Thyroid gland (tissue), 4 donors: ENCODE data around the gene CYSTM1. TPM values are rescaled to one million over a fixed set of nuclear protein-coding genes. Genes with fewer than 3 reads are reported as not detected.

Experiments
- DNase-seq, 2 donors: peaks; one replicate each; pipeline ENCODE4 v3.0.0-alpha.2; 2019
- H3K27ac ChIP-seq, 3 donors: fragments of 200-600 bp; sonication (generic); 1 replicate in 2 of 3; 2 replicates in 1 of 3; pipeline ENCODE4 v1.5.1; 2016 to 2019; ENCODE audit warnings: mild to moderate bottlenecking in 1 of 3, moderate library complexity in 1 of 3
- H3K27me3 ChIP-seq: fragments of 200-600 bp; sonication (generic); one replicate; pipeline ENCODE4 v1.5.1; 2019
- H3K36me3 ChIP-seq, 2 donors: fragments of 200-600 bp; sonication (generic); one replicate each; pipeline ENCODE4 v1.5.1; 2016 to 2019
- H3K4me1 ChIP-seq, 2 donors: fragments of 200-600 bp; sonication (generic); one replicate each; pipeline ENCODE4 v1.5.1; 2017 to 2019
- H3K4me3 ChIP-seq, 3 donors: fragments of 200-600 bp; sonication (generic); replicated peaks in 1 of 3; 1 replicate in 2 of 3; 2 replicates in 1 of 3; pipeline ENCODE4 v1.5.1; 2016; ENCODE audit warnings: mild to moderate bottlenecking in 1 of 3
- H3K9me3 ChIP-seq: fragments of 200-600 bp; sonication (generic); one replicate; pipeline ENCODE4 v1.5.1; 2017
- CTCF ChIP-seq, 6 experiments: fragments of 200-600 bp in 3 of 6; fragments of 450-650 bp in 3 of 6; sonication (generic) in 3 of 6; IDR thresholded peaks; one replicate each; pipeline ENCODE4 v1.5.1; 2016 to 2019; ENCODE audit warnings: antibody characterized with exemption in 6 of 6, mild to moderate bottlenecking in 2 of 6, inconsistent platforms in 1 of 6, moderate library complexity in 1 of 6
- POLR2A ChIP-seq, 2 donors: fragments of 450-650 bp; IDR thresholded peaks; one replicate each; pipeline ENCODE4 v1.6.1; 2017; ENCODE audit warnings: antibody characterized with exemption in 2 of 2, mild to moderate bottlenecking in 2 of 2, moderate library complexity in 1 of 2
- WGBS, 2 donors: methylation state at CpG; one replicate each; pipeline ENCODE4 v1.1.5; 2017; 5-methylcytosine and 5-hydroxymethylcytosine counted together
- intact Hi-C: fragments of 100-400 bp; cut with DNase I; formaldehyde crosslinking; loops from one replicate; pipeline ENCODE4 v1.15.1; 2023
- total RNA-seq, 4 donors: library from RNA; depleted of rRNA; stranded (reverse); fragments of >200 nt; gene quantifications; one replicate each; pipeline ENCODE4 v1.2.3, GENCODE V29; 2016

CYSTM1 gene
- total RNA-seq, 4 donors from 2014 or later = 55.4 to 238 (median 112) TPM

- intact Hi-C loops = no loop called here
- WGBS, 2 donors = 97% methylated on average over 2 of the region's 2 CpGs
- no peak for DNase-seq
Measured at GRCh38 chr5:140260089-140260656, 85.2 kb downstream of the CYSTM1 start.

DNA sequence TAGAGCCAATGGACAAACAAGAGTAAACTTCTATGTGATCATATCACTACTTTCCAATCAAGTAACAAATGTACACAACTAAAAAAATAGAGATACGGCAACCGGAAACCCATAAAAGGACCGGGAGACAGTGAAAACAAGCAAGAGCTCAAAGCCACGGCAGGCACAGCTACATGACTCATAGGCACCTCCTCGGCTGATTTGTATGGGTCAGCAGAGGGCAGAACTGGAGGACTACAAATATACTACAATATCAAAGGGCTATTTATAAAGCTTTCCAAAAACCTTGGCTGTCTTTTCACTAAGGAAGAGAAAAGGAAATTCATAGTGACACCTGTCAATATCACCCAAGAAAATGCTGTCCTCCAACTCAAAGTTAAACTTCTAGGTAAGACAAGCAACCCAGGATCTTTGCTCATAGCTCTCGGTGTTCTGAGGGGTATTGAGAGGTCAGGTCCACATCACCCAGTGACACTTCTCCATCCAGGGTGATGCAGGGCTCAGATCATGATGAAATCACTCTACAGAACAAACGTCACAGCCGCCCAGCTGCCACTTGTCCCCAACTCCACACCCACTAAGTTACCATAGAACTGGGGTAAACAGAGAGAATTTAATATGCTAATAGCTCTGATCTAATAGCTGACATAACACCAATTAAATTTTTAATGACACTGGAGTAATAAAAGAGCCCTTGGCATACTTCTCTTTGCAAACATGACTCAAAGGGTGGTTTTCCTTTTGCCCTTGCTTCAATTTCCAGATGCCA, 86.6 kb downstream of the CYSTM1 start:
- no peak overlapping the region for H3K4me3 ChIP-seq
- intact Hi-C loops = no loop called here
- H3K27me3 ChIP-seq = no peaks in the 10 kb centered on the region
- H3K36me3 ChIP-seq = no peaks in the 10 kb centered on the region
- TF ChIP-seq CTCF (IDR thresholded peaks at IDR 0.05) (peak in 2 of 6 experiments; percentile 27 to 32), POLR2A (IDR thresholded peaks at IDR 0.05) (no peak)
- H3K4me1 ChIP-seq = peaks cover 20 to 21% of the 10 kb centered on the region in 2 donors
- no peaks in the 10 kb centered on the region for H3K9me3 ChIP-seq
- peak; percentile 82 to 86 for DNase-seq
- peak overlapping the region; percentile 52 to 71 (median 61) for H3K27ac ChIP-seq
- WGBS, 2 donors = 27 to 31% methylated on average over 8 of the region's 8 CpGs

More at GRCh38 chr5:140260089-140260656, 85.2 kb downstream of the CYSTM1 start:
- Histone ChIP-seq H3K9me3 (no peaks in the 10 kb centered on the region), H3K27me3 (no peaks in the 10 kb centered on the region), H3K36me3 (no peaks in the 10 kb centered on the region), H3K4me3 (no peak overlapping the region), H3K4me1 (peaks cover 27 to 33% of the 10 kb centered on the region in 2 donors), H3K27ac (peak overlapping the region in 1 of 3 donors; percentile 61)
- no peak for TF ChIP-seq POLR2A (IDR thresholded peaks at IDR 0.05)
- TF ChIP-seq CTCF (IDR thresholded peaks at IDR 0.05) = no peak

DNA sequence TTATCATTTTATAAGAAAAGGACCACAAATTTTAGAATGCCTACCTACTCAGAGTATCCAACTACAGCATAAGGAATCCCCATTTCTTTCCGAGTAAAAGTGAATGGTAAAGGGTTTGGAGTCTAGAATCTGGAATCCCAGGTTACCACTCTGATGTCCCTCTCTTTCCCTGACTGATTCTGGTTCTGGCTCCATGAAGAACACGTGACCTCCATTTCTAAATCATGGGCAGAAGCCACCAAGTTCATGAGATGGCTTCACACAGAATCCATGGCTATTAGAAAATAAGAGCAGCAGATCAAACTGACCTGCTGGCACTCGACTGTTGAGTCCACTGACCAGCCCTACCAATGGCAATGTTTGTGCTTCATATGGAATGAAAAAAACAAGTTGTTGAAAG, 87.2 kb downstream of the CYSTM1 start:
- peaks cover 20 to 24% of the 10 kb centered on the region in 2 donors for H3K4me1 ChIP-seq
- no peaks in the 10 kb centered on the region for H3K9me3 ChIP-seq
- DNase-seq = no peak
- H3K36me3 ChIP-seq = no peaks in the 10 kb centered on the region
- TF ChIP-seq CTCF (IDR thresholded peaks at IDR 0.05) = no peak
- TF ChIP-seq POLR2A (IDR thresholded peaks at IDR 0.05) = no peak
- WGBS, 2 donors = 78 to 85% methylated on average over 3 of the region's 3 CpGs
- H3K4me3 ChIP-seq = no peak overlapping the region
- H3K27me3 ChIP-seq = no peaks in the 10 kb centered on the region
- peak overlapping the region; percentile 52 to 71 (median 61) for H3K27ac ChIP-seq
- intact Hi-C loops = no loop called here

DNA sequence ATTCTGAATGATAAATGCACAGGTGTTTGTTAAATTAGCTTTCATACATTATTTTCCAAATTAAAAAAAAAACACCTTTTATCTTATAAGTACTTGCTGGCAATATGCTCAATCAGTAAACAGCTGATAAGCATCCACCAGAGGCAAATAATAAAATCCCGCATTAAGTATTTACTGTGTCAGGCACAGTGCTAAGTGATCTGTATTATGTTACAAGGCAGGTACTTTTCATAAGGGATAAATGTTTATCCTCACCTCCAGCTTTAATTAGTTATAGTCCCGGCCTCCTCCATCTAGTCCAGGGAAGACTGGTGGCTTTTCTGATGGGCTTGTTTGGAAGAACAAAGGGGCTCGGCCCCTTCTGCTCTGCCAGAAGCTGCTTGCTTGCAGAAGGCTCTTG, 87.9 kb downstream of the CYSTM1 start:
- Histone ChIP-seq H3K36me3 (no peaks in the 10 kb centered on the region), H3K27me3 (no peaks in the 10 kb centered on the region), H3K27ac (no peak overlapping the region), H3K9me3 (no peaks in the 10 kb centered on the region), H3K4me3 (no peak overlapping the region), H3K4me1 (peaks cover 20 to 25% of the 10 kb centered on the region in 2 donors)
- WGBS, 2 donors = 94 to 98% methylated on average over 3 of the region's 3 CpGs
- no peak for DNase-seq
- intact Hi-C loops = no loop called here
- TF ChIP-seq CTCF (IDR thresholded peaks at IDR 0.05) (no peak), POLR2A (IDR thresholded peaks at IDR 0.05) (no peak)

- H3K4me3 ChIP-seq = no peak overlapping the region
- no peaks in the 10 kb centered on the region for H3K36me3 ChIP-seq
- peaks cover 14 to 19% of the 10 kb centered on the region in 2 donors for H3K4me1 ChIP-seq
- WGBS, 2 donors = 100% methylated on average over 1 of the region's 1 CpG
- no peak overlapping the region for H3K27ac ChIP-seq
- no peak for TF ChIP-seq CTCF (IDR thresholded peaks at IDR 0.05)
- TF ChIP-seq POLR2A (IDR thresholded peaks at IDR 0.05) = no peak
- H3K27me3 ChIP-seq = no peaks in the 10 kb centered on the region
- no peaks in the 10 kb centered on the region for H3K9me3 ChIP-seq
- intact Hi-C loops = no loop called here
- no peak for DNase-seq
Measured at GRCh38 chr5:140265845-140266244, 90.9 kb downstream of the CYSTM1 start.
